ENCODE data around the gene BGN. TPM values are rescaled to one million over a fixed set of nuclear protein-coding genes. Genes with fewer than 3 reads are reported as not detected.

The BGN gene
- total RNA-seq, 3 donors from 2014 or later, result 0.13 to 0.30 (median 0.16) TPM

DNA sequence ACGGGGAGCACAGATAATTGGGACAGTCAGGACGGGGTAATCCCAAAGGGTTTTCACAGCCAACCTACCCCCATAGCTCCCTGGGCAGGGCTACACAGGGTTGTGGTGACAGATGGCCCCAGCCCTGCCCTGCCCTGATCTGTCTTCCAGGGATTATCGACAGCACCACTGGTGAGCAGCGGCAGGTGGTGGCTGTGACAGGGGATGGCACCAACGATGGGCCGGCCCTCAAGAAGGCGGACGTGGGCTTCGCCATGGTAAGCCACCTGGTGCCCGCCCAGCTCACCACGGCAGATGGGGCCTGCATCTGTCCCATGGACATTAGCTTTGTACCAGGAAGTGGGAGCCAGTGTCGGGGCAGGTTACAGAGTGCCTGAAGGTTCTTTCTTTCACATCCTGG, 62.0 kb downstream of the BGN start:
- no peaks in the 10 kb centered on the region for H3K4me1 Mint-ChIP-seq (ENCODE audit: low read depth)
- no peak overlapping the region for H3K4me3 Mint-ChIP-seq
- H3K9me3 Mint-ChIP-seq, result no peaks in the 10 kb centered on the region
- H3K36me3 Mint-ChIP-seq (ENCODE audit: insufficient read depth), result no peaks in the 10 kb centered on the region
- ATAC-seq (no peak), DNase-seq (no peak)
- no peaks in the 10 kb centered on the region for H3K27me3 Mint-ChIP-seq (ENCODE audit: low read depth)

- H3K9me3 Mint-ChIP-seq, result no peaks in the 10 kb centered on the region
- no peak for ATAC-seq
- no peaks in the 10 kb centered on the region for H3K36me3 Mint-ChIP-seq (ENCODE audit: insufficient read depth)
- no peaks in the 10 kb centered on the region for H3K27me3 Mint-ChIP-seq (ENCODE audit: low read depth)
- no peaks in the 10 kb centered on the region for H3K4me1 Mint-ChIP-seq (ENCODE audit: low read depth)
- DNase-seq, result no peak
- H3K4me3 Mint-ChIP-seq, result no peak overlapping the region
Observed at GRCh38 chrX:153557618-153558355, 63.0 kb downstream of the BGN start.

Other genes with a start within 250 kb of the BGN start
- not detected for gene PNMA6F, start 173.2 kb upstream of the BGN start, total RNA-seq
- gene ZNF275, start 160.8 kb upstream of the BGN start, total RNA-seq, result 10 to 100 TPM; 12.1 to 13.8 (median 12.7) TPM
- gene PNMA6E, start 93.6 kb upstream of the BGN start, total RNA-seq, result not detected
- 1 to 10 TPM; 1.1 to 1.5 (median 1.5) TPM for gene ZFP92, start 83.5 kb upstream of the BGN start, total RNA-seq
- gene TREX2, start 48.9 kb upstream of the BGN start, total RNA-seq, result 1 to 10 TPM; 1.7 to 2.4 (median 2.2) TPM
- gene HAUS7, start 24.4 kb upstream of the BGN start, total RNA-seq, result 10 to 100 TPM; 77.1 to 90.3 (median 85.3) TPM
- gene ATP2B3, start 22.7 kb downstream of the BGN start, total RNA-seq, result under 1 TPM in 1 of 3 donors, not detected in 2; 0.05 TPM
- 10 to 100 TPM; 38.6 to 46.9 (median 39.1) TPM for gene CCNQ, start 104.2 kb downstream of the BGN start, total RNA-seq
- under 1 TPM; 0.11 to 0.42 (median 0.33) TPM for gene DUSP9, start 152.2 kb downstream of the BGN start, total RNA-seq
- gene PNCK, start 178.8 kb downstream of the BGN start, total RNA-seq, result under 1 TPM; 0.26 to 0.71 (median 0.51) TPM
- 1 to 10 TPM; 1.1 to 1.9 (median 1.6) TPM for gene SLC6A8, start 192.9 kb downstream of the BGN start, total RNA-seq
- 100 to 1,000 TPM; 134 to 176 (median 151) TPM for gene BCAP31, start 229.4 kb downstream of the BGN start, total RNA-seq
- 1 to 10 TPM; 2.6 to 3.4 (median 3.1) TPM for gene ABCD1, start 229.9 kb downstream of the BGN start, total RNA-seq

Measured in activated T-cell treated with anti-CD3 and anti-CD28 coated beads, Interleukin-2, amount 50 U/mL, for 4 hours (primary cell).